ENCODE measurements around the gene B4GALT2.

The B4GALT2 gene

DNA sequence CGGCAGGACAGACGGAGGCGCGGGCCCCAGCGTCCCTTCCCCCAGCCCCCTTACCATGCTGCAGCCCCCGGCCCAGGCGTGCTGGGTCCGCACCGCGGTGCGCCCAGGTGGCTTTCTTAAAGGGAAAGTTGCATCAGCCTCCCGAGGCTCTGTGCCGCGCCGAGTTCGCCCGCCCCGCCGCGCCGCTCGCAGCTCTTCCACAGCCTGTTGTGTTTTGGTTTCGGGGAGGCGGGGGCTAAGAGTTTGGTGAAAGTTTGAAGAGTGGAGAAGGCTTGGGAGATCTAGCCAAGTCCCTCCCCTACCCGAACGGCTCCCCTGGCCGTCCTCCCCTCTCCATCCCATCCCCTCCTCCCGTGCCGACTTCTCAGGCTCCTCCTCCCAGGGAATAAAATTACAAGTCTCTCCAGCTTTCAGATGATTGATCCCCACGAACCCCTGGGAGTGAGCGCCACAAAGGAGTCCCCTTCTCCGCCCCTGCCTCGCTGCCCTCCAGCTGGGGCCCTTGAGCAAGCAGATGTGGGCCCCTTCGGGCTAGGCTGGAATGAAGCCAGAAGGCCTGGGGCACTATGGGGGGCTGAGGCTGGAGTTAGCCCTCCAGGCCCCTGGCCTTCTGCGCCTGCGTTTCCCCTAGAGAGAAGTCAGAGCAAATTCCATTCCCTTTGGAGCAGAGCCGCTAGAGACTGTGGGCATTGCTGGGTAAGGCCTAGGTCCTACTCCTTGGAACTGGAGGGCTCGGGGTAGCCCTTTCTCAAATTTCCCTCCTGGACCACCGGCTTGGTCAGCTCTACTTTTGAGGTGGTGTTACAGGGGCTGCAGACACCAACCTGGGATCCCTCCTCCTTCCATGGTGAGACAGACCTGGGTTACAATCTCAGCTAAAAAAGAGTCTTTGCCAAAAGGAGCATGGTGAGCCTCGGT is 52.5 kb downstream of the B4GALT2 start, which contains the start of gene SLC6A9:
TSS of gene SLC6A9 (minus strand) at position 211 of the 918 bp plus-strand sequence. CDS start 7,185 bp downstream, outside the sequence.
- no peak for DNase-seq

GRCh38 chr1:44032170-44032790 is 53.3 kb downstream of the B4GALT2 start:
- no peak for DNase-seq

DNA sequence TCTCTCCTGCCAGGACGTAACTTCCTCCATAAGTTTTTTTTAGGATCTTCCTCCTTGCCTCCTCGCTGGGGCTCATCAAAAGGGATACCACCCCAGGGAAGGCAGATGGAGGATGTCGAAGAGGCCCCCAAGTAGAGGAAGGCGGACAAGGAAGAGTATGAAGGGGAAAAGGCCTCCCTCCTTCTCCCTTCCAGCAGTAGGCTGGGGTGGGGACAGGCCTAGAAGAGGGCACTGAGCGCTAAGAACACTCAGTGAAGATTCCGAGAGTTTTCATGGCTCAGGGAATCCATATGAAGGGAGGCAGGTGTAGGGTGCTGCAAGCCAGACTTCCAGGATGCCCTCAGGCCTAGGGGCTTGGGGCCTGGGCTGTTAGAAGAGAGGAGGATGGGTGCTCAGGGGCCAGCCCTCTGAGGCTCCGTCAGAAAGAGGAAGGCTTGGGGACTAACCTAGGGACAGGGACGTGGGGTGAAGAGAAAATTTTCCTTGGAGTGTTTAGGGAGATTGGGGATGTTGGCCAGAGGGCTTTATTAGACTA is 54.1 kb downstream of the B4GALT2 start:
- DNase-seq: no peak

- DNase-seq: no peak
These were observed 54.7 kb downstream of the B4GALT2 start for GRCh38 chr1:44033756-44034155.

- DNase-seq: no peak
These were observed 55.4 kb downstream of the B4GALT2 start for GRCh38 chr1:44034423-44034822.

DNA sequence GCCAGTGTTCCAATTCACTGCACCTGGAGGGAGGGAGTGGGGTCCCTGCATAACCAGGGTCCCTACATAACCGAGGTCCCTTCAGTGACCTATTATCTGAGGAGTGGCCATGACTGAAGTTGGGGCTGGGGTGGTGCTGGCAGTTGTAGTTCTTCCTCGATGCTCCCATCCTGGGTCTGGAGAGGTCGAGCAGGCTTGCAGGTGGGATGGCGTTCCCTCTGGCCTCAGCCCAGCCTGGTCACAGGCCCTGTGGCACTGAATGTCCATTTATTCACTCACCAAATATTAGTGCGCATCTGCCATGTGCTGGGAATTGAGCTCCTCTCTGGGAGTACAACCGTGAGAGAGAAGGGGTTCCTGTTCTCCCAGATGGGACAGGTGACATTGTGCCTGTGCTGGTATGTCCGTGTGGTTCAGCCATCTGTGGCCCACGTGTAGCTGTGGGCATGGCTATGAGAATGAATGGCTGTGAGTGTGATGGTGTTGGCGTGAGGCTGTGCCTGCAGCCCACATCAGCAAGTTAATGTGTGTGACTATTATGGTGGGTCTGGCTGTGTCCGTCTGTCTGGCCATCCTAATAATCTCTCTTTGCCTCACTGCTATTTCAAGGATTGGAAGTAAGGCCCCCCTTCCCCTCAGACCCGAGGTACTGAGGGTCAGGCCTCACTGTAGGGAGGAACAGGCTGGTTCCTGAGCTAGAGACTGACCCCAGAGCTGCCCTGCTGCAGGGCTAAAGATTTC is 56.1 kb downstream of the B4GALT2 start:
- DNase-seq: no peak

- no peak for DNase-seq
These were observed 56.9 kb downstream of the B4GALT2 start for GRCh38 chr1:44035726-44036408.

DNA sequence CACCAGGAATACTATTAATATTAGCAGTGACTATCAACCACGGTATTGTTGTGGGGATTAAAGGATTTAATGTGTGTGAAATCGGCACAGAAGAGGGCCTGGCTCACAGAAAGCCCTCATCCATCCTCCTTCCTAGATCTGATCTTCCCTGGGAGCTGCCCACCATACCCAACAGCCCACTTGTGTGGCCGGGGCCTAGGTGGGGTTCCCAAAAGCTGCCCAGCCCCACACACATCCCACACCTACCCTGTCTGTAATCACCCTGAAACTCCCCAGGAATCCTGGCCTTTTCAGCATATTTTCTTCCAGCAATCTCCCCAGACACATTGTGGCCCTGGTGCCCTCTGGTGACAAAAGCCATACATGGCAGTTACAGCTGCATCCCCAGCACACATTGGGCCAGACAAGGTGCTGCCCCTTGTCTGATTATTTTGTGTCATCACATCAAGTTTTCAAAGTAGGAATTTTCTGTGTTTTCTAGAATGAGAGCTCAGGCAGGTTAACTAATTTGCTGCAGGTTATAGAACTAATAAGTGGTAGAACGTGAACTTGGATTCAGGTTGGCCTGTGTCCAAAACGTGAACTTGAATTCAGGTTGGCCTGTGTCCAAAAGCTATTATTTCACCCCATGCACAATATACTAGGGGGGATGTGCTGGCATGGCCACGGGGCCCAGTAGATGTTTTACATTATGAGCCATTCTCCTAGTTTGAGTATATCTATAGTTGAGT is 57.6 kb downstream of the B4GALT2 start:
- peak in 1 of 2 experiments; percentile 47 for DNase-seq

DNA sequence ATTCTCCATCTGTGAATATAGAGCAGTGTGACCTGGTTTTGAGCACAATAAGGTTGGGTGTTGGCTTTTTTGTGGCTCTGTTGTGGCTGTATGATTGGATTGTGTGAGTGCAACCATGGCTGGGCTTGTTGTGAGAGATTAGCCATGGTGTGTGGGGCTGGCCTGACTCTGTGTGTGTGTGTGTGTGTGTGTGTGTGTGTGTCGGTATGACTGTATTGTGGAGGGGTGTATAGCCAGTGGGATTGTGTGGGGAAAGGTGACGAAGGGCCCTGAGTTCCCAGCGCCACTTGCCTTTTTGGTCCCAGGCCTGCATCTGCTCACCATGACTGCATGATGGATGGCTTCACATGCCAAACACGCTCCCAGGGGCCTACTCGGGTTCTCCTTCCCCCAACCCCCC is 58.1 kb downstream of the B4GALT2 start:
- no peak for DNase-seq

DNA sequence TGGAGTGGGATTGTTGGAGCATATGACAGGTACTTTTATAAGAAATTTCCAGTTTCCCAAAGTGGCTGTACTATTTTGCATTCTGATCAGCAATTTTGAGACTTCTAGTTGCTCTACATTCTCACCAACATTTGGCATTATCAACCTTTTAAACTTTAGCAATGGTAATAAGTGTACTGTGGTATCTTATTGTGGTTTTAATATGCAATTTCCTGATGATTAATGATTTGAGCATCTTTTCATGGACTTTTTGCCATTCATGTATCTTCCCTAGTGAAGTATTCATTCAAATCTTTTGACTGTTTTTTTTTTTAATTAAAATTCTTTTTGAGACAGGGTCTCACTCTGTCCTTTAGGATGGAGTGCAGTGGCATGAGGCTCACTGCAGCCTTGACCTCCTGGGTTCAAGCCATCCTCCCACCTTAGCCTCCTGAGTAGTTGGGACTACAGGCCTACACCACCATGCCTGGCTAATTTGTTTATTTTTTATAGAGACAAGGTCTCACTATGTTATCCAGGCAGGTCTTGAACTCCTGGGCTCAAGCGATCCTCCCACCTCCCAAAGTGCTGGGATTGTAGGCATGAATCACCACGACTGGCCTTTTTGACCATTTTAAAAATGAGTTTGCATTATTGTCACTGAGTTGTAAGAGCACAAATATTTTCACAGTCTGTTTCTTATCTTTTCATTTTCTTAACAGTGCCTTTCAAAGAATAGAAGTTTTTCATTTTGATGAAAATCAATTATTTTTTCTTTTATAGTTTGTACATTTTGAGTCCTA is 60.1 kb downstream of the B4GALT2 start:
- DNase-seq: no peak

DNA sequence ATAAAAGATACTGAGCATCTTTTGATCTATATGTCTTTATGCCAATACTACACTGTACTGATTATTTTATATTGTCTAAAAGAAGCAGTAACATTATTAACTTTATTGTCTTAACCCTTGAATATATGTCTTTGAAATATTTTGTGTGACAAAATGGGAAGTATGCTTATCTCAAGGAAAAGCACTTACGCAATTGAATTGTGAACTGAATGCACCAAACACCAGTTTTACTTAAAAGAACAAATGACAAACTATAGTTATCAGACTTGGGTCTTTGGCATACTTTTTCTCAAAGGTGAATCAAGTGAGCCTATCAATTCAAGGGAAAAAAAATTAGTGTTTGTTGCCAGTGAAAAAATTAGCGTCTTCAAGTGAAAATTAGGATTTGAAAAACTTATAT is 61.4 kb downstream of the B4GALT2 start:
- no peak for DNase-seq
